Glomerular visceral epithelial cell (primary cell): Measurements from ENCODE around the gene GSK3B.

Experiments
- DNase-seq: peaks from one replicate; pipeline ENCODE4 v3.0.0-alpha.2; 2016; ENCODE audit errors: extremely low spot score

The GSK3B gene

DNA sequence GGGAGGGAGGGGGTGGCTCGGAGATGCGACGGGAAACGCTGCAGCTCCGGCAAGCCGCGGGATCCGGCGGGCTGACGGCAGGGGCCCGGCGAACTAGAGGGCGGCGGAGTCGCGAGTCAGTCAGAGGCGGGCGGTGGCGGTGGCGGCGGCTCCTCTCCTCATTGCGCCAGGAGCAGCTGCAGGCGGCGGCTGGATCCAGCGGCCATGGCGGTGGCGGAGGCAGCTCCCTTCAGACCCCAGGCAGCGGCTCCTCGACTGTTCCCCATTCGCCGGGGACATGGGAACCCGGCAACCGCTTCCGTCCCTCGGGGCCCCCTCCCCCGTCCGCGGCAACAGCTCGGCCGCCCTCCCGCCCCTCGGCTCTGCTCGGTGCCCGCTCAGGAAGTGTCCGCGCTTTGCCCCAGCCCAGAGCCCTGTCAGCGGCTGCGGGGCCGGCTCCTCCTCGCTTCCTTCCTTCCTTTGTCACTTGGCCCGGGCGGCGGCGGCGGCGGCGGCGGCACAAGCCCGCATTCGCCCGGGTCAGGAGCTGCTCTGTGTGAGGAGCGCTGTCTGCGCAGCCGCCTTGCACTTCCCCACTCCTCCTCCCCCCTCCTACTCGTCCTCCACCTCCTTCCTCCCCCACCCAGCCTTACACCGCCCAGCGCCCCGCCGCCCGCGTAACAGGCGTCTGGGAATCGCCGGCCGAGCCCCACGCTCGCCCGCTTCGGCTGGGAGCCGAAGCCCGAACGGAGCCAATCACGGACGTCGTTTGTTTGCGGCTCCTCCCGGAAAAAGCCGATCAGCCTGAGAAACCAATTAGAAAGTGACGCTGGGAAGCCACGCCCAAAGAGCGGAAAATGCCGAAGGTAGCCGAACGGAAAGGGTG lies at the start of gene GSK3B:
Gene GSK3B (minus strand): TSS at position 537 of the 865 bp plus-strand sequence. CDS start 1,013 bp downstream, outside the sequence.
- peak; percentile 100 for DNase-seq

DNA sequence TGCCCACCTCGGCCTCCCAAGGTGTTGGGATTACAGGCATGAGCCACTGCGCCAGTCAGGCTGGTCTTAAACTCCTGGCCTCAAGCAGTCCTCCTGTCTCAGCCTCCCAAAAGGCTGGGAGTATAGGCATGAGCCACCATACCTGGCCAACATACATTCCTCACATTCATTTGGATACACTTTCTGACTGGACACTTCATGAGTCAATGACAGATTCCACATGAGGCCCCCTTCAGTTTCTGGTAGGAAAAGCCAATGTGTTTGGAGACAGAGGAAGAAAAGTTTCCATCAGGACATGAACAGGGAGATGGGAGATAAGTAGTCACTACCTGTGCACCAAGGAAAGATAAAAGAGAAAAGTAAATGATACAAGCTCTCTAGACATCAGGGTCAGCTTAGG lies 49.4 kb upstream of the GSK3B start:
- peak; percentile 13 for DNase-seq

DNA sequence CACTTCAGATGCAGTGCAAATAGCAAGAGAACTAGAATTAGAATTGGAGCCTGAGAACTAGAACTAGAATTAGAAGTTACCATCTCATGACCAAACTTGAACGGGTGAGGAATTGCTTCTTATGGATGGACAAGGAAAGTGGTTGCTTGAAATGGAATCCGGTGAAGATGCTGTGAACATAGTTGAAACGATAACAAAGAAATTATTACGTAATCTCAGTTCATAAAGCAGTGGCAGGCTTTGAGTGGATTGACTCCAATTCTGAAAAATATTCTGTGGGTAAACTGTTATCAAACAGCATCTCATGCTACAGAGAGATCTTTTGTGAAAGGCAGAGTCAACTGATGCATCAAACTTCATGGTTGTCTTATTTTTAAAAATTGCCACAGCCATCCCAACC lies 48.0 kb upstream of the GSK3B start:
- no peak for DNase-seq

GRCh38 chr3:120140098-120140742 lies 46.0 kb upstream of the GSK3B start:
- DNase-seq = no peak

- DNase-seq = no peak
Observed at GRCh38 chr3:120139140-120139539, 44.9 kb upstream of the GSK3B start.

DNA sequence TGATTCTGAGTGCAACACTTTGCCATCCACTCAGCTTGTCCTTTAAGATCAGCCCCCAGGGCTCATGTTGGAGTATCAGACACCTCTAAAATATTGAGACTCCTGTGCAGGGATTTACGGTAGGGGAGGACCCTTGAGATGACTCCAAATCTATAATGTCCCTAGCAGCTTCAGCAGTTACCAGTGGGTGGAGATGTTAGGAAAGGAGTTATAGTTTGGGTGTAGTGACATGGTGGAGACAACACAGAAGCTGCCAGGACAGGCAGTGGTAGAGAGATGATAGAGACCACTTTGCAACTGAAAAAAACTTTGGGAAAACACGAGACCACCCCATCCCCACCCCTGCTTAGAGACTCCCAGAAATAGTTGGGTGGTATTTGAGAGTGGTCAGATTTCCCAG lies 43.3 kb upstream of the GSK3B start:
- no peak for DNase-seq

GRCh38 chr3:120130656-120131055 lies 36.4 kb upstream of the GSK3B start:
- DNase-seq = no peak

- no peak for DNase-seq
Observed at GRCh38 chr3:120129718-120130513, 35.7 kb upstream of the GSK3B start.

DNA sequence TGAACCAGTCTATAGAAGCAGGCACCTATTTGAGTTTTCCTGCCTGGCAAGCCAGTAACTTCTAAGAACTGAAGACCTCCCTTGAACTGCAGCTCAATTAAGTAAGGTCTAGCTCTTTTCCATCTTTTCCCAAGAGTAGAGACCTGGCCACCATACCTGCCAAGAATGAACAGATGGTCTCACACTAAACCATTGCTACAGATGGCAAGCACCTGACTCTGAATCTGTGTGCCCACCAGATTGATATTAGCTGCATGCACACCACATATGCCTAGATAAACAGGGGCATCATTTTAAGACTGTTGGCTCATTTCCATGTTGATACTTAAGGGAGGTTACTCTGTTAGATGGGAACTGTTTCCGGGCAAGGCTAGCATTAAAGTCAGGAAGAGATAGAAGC lies 34.8 kb upstream of the GSK3B start:
- DNase-seq = no peak

DNA sequence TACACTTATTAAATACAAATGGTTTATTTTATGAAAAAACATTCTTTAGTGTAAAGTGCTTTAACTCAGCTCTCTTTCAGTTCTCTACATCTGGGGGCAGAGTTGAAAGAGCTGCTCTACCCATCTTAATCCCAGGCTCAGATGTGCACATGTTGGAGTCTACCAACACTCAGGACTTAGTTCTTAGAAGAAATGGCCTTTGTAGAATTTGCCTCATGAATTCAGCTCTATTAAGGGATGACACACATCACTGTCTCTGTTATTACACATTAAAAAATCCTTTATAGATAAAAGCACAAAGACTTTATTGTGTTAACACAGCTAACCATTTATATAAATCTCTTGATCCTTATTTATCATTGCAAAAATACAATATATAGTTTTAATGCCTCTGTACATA lies 31.7 kb upstream of the GSK3B start:
- no peak for DNase-seq

- no peak for DNase-seq
Observed at GRCh38 chr3:120119846-120120510, 25.7 kb upstream of the GSK3B start.

GRCh38 chr3:120114981-120115380 lies 20.7 kb upstream of the GSK3B start:
- no peak for DNase-seq

DNA sequence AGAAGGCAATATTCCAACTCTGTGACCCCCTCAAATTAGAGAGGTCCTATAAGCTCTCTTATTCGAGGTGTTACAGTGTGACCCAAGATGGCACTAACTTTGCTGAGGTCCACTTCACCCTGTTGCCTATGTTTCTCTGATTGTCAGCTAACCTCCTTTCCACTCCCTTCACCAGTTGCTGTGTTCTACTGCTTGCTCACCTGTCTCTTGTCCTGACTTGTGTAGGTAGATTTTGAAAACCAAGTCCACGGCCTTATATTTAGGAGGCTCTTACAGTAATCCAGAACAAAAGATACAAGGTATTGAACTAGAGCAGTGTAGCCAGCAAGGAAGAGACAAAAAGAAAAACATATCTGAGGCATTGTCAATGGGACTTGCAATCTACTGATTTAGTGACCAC lies 20.1 kb upstream of the GSK3B start:
- DNase-seq = no peak

DNA sequence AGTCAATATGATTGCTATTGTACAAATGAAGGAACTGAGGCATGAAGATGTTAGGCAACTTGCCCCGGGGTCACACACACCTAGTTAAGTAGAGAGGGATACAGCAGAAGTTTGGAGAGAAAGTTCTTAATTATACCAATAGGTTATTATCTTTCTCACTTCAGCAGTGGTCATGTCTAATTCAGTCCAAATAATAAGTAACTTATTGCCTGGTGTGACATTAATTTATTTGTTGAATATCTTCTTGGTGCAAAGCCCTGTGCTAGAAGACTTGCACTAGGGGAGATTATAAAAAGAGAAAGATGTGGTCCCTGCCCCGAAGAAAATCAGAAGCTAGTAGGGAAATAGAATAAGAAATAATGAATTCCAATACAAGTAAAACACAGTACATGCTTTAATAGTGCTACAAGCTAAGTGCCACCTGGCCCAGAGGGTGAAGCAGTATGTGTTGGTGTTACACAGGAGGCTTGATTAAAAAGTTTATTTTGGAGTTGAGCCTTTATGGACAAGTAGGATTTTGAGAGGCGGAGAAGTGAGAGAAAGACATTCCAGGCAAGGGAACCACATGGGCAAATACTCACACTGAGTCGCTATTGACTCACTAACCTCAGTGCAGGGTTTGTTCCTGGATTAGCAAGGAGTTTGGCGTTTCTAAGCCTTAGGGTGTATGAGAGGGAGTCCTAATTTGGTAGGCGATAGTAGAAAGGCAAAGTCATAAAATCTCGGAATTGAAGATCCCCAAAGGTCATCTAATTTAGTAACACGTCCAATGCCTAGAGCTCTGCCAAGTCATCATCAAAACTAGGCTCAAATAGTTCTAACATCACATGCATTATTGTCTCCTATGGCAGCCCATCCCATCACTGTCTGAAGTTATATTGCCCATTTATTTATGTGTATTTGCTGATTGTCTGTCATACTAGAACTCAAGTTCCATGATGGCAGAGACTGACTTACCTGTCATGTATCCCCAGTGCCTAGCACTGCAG lies 19.2 kb upstream of the GSK3B start:
- peak; percentile 34 for DNase-seq

GRCh38 chr3:120111898-120112297 lies 17.7 kb upstream of the GSK3B start:
- DNase-seq = no peak

DNA sequence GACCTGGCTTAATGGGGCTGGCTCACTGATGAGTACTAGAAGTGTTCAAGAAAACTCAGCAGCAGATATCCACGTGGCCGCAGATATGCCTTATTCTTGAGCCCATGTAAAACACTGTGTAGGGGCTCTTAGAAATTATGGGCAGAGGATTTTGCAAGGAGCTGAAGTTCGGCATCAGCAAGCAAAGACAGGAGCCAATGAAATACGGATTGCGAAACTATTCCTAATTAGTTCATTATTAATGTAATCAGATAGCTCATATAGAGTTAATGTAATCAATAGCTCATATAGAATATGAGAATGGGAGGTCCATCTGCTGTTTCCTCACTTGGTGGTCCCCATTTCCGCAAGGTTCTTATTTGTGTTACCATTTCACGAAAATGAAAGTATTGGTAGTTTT lies 9.0 kb upstream of the GSK3B start:
- DNase-seq = no peak

DNA sequence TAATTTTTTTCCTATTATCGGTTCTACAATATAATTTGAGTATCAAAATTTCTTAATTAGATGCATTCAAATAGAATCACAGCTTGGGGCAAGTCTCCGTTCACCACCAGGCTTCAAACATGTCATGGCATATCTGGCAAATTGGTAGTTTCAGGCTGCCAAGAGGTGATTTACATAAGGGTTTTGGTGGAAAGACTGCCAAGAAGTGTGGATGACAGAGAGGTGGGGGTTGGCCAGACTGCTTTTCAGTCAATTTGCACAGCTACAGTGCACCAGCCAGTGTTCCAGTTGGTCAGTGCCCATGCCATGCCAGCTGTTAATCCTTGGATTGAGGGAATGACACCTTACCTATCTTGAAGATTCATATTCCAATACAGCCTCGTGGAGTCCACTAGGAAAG lies 8.4 kb upstream of the GSK3B start:
- no peak for DNase-seq

GRCh38 chr3:120102232-120102631 lies 8.0 kb upstream of the GSK3B start:
- DNase-seq = no peak

- DNase-seq = no peak
Observed at GRCh38 chr3:120101624-120102023, 7.4 kb upstream of the GSK3B start.

- no peak for DNase-seq
Observed at GRCh38 chr3:120100711-120101110, 6.5 kb upstream of the GSK3B start.

- DNase-seq = no peak
Observed at GRCh38 chr3:120098710-120099109, 4.5 kb upstream of the GSK3B start.
